HepG2 (cell line): ENCODE results near the gene ZNF132. TPM values are rescaled to one million over a fixed set of nuclear protein-coding genes. Genes with fewer than 3 reads are reported as not detected.

Experiments
- ATF2 ChIP-seq: sonication (generic); formaldehyde crosslinking; IDR thresholded peaks from 2 replicates; pipeline ENCODE4 v1.4.0; 2020; ENCODE audit warnings: missing genetic modification reagents
- CHD2 ChIP-seq: IDR thresholded peaks from 2 replicates; pipeline ENCODE4 v1.6.1; 2011; ENCODE audit warnings: low read depth, low read length, improper control_type of control experiment
- ERF ChIP-seq: IDR thresholded peaks from 2 replicates; pipeline ENCODE4 v1.6.1; 2018; ENCODE audit warnings: missing biosample characterization, missing genetic modification reagents
- GATAD1 ChIP-seq: IDR thresholded peaks from 2 replicates; pipeline ENCODE4 v1.6.1; 2016; ENCODE audit warnings: missing genetic modification reagents, missing compliant biosample characterization
- GMEB2 ChIP-seq: IDR thresholded peaks from 2 replicates; pipeline ENCODE4 v1.6.1; 2016; ENCODE audit warnings: missing biosample characterization, missing genetic modification reagents, low read depth
- KDM6A ChIP-seq: IDR thresholded peaks from 2 replicates; pipeline ENCODE4 v1.6.1; 2016; ENCODE audit warnings: low read depth
- PRDM10 ChIP-seq: sonication (generic); formaldehyde crosslinking; IDR thresholded peaks from 2 replicates; pipeline ENCODE4 v1.4.0; 2020; ENCODE audit warnings: low read depth, missing genetic modification reagents
- TAF1 ChIP-seq: sonication (generic); formaldehyde crosslinking; IDR thresholded peaks from 2 replicates; pipeline ENCODE4 v1.4.0; 2020; ENCODE audit warnings: missing genetic modification reagents
- ZBTB10 ChIP-seq: sonication (generic); formaldehyde crosslinking; IDR thresholded peaks from 2 replicates; pipeline ENCODE4 v1.4.0; 2020; ENCODE audit warnings: missing genetic modification reagents, borderline replicate concordance
- ZBTB33 ChIP-seq: sonication (generic); formaldehyde crosslinking; IDR thresholded peaks from 2 replicates; pipeline ENCODE4 v1.4.0; 2020; ENCODE audit warnings: missing genetic modification reagents
- ZKSCAN8 ChIP-seq: IDR thresholded peaks from 2 replicates; pipeline ENCODE4 v1.6.1; 2016; ENCODE audit warnings: borderline replicate concordance, missing genetic modification reagents, missing compliant biosample characterization
- ZNF629 ChIP-seq: sonication (generic); formaldehyde crosslinking; conservative IDR thresholded peaks from 2 replicates; pipeline ENCODE4 v1.5.0; 2020; ENCODE audit warnings: missing genetic modification reagents
- ZNF800 ChIP-seq: sonication (generic); formaldehyde crosslinking; IDR thresholded peaks from 2 replicates; pipeline ENCODE4 v1.4.0; 2020; ENCODE audit warnings: missing genetic modification reagents
- ZNF891 ChIP-seq: sonication (generic); formaldehyde crosslinking; IDR thresholded peaks from 2 replicates; pipeline ENCODE4 v1.5.0; 2020; ENCODE audit warnings: mild to moderate bottlenecking, missing genetic modification reagents
- polyA plus RNA-seq, 8 experiments: library from polyadenylated mRNA; depleted of rRNA in 3 of 8; stranded (reverse) in 7 of 8; unstranded in 1 of 8; fragments of >200 nt; fragmentation: Illumina TruSeq in 4 of 8; extraction: Trizol in 4 of 8; gene quantifications; 2 replicates each; pipeline versions ENCODE4 v1.2.1 to v1.2.3, GENCODE V29; 2011 to 2016; ENCODE audit warnings: low read depth in 4 of 8, missing spikeins in 1 of 8, mixed read lengths in 1 of 8; ENCODE audit not compliant: insufficient read depth in 1 of 8
- total RNA-seq, 5 experiments: library from RNA; depleted of rRNA; stranded (reverse); fragments of >200 nt; fragmentation: Illumina TruSeq; extraction: Trizol; gene quantifications; 2 replicates each; pipeline ENCODE4 v1.2.3, GENCODE V29; 2016; ENCODE audit warnings: low read depth in 1 of 5

The ZNF132 gene
- total and polyA plus RNA-seq, 2 of the 13 experiments (the other 11 are each of a cell fraction or from before 2014, with no cell fraction given) = not detected

- no peak for TF ChIP-seq ZKSCAN8
- TF ChIP-seq ERF = no peak; the same call in 1 of the 2 replicates
- TF ChIP-seq ZNF800 (CRISPR knock-in tag) = no peak
- TF ChIP-seq GMEB2 (CRISPR knock-in tag) = peak; percentile 97
- TF ChIP-seq ZBTB10 = no peak; the same call in 1 of the 2 replicates
- TF ChIP-seq ZBTB33 (CRISPR knock-in tag) = no peak
- TF ChIP-seq CHD2 = 0 out of 2 replicates have a peak, but pooled peaks have one; percentile 8
- no peak for TF ChIP-seq ZNF629 (CRISPR knock-in tag)
- no peak for TF ChIP-seq KDM6A
- TF ChIP-seq ATF2 (CRISPR knock-in tag) = no peak; the same call in 1 of the 2 replicates
- peak; percentile 55; the same call in 1 of the 2 replicates for TF ChIP-seq ZNF891 (CRISPR knock-in tag)
- peak; percentile 82 for TF ChIP-seq TAF1
- TF ChIP-seq GATAD1 (CRISPR knock-in tag) = peak; percentile 85
- no peak for TF ChIP-seq PRDM10 (CRISPR knock-in tag)
Observed at GRCh38 chr19:58408152-58409009, 31.6 kb downstream of the ZNF132 start, which contains the start of gene ZNF584 (continued).
